MM.1S (cell line): ENCODE measurements around the gene TBCCD1.

Experiments
- CTCF ChIP-seq: fragments of 300-600 bp; sonication (generic); IDR thresholded peaks from 2 replicates; pipeline ENCODE4 v1.5.1; 2016; ENCODE audit warnings: antibody characterized with exemption, low read length, mixed read lengths
- EZH2 ChIP-seq: fragments of 300-600 bp; sonication (generic); optimal IDR thresholded peaks from 2 replicates; pipeline ENCODE3; 2017; ENCODE audit warnings: low read depth, mild to moderate bottlenecking, antibody characterized with exemption, low read length, mixed read lengths
- EZH2phosphoT487 ChIP-seq: fragments of 300-600 bp; sonication (generic); IDR thresholded peaks from 2 replicates; pipeline ENCODE4 v1.6.1; 2018; ENCODE audit warnings: antibody characterized with exemption, low read length

GRCh38 chr3:186593862-186594261 is 26.7 kb upstream of the TBCCD1 start:
- no peak for TF ChIP-seq CTCF
- TF ChIP-seq EZH2 = no peak
- TF ChIP-seq EZH2phosphoT487 = no peak
